Trophoblast cell (in vitro differentiated cells and primary cell): ENCODE results near the gene COBL.

Experiments
- DNase-seq, 2 donors: peaks; one replicate each; pipeline ENCODE4 v3.0.0-alpha.2; 2016
- H2AFZ ChIP-seq: 2 replicates; pipeline ENCODE4 v1.6.1; 2013; ENCODE audit warnings: low read length, moderate library complexity, mild to moderate bottlenecking; ENCODE audit not compliant: insufficient read depth, poor library complexity
- H2AK5ac ChIP-seq: 2 replicates; pipeline ENCODE4 v1.6.1; 2013; ENCODE audit warnings: mild to moderate bottlenecking, low read length
- H2BK120ac ChIP-seq: 2 replicates; pipeline ENCODE4 v1.6.1; 2013; ENCODE audit warnings: low read length, mild to moderate bottlenecking, moderate library complexity; ENCODE audit not compliant: insufficient read depth, poor library complexity
- H2BK12ac ChIP-seq: 2 replicates; pipeline ENCODE4 v1.6.1; 2013; ENCODE audit warnings: mild to moderate bottlenecking, low read length, moderate library complexity
- H2BK5ac ChIP-seq: 2 replicates; pipeline ENCODE4 v1.6.1; 2013; ENCODE audit warnings: low read length, low read depth, moderate library complexity, mild to moderate bottlenecking; ENCODE audit not compliant: poor library complexity
- H3K14ac ChIP-seq: 2 replicates; pipeline ENCODE4 v1.6.1; 2013; ENCODE audit warnings: mild to moderate bottlenecking, low read length
- H3K18ac ChIP-seq: 2 replicates; pipeline ENCODE4 v1.6.1; 2013; ENCODE audit warnings: mild to moderate bottlenecking, low read length
- H3K23ac ChIP-seq: 2 replicates; pipeline ENCODE4 v1.6.1; 2013; ENCODE audit warnings: low read length
- H3K27ac ChIP-seq: 2 replicates; pipeline ENCODE4 v1.5.1; 2013; ENCODE audit warnings: low read depth, mild to moderate bottlenecking, inconsistent platforms, low read length, moderate library complexity
- H3K27me3 ChIP-seq: 2 replicates; pipeline ENCODE4 v1.6.1; 2013; ENCODE audit warnings: inconsistent platforms, mild to moderate bottlenecking, low read length, moderate library complexity; ENCODE audit not compliant: insufficient read depth
- H3K36me3 ChIP-seq, 2 experiments: 1 replicate in 1 of 2; 2 replicates in 1 of 2; pipeline ENCODE4 v1.6.1; 2013; ENCODE audit warnings: low read length in 2 of 2, mild to moderate bottlenecking in 2 of 2, moderate library complexity in 1 of 2; ENCODE audit not compliant: insufficient read depth in 2 of 2, control insufficient read depth in 1 of 2
- H3K4ac ChIP-seq: 2 replicates; pipeline ENCODE4 v1.6.1; 2013; ENCODE audit warnings: low read depth, mild to moderate bottlenecking, low read length, moderate library complexity
- H3K4me1 ChIP-seq, 2 experiments: 1 replicate in 1 of 2; 2 replicates in 1 of 2; pipeline ENCODE4 v1.6.1; 2013; ENCODE audit warnings: low read length in 2 of 2, mild to moderate bottlenecking in 2 of 2, moderate library complexity in 1 of 2; ENCODE audit not compliant: insufficient read depth in 2 of 2, control insufficient read depth in 1 of 2
- H3K4me2 ChIP-seq: 2 replicates; pipeline ENCODE4 v1.6.1; 2013; ENCODE audit warnings: inconsistent platforms, mild to moderate bottlenecking, low read length, moderate library complexity
- H3K4me3 ChIP-seq: 2 replicates; pipeline ENCODE4 v1.5.1; 2013; ENCODE audit warnings: mild to moderate bottlenecking, low read depth, low read length, inconsistent platforms
- H3K79me1 ChIP-seq: one replicate; pipeline ENCODE4 v1.6.1; 2013; ENCODE audit warnings: low read length
- H3K79me2 ChIP-seq: 2 replicates; pipeline ENCODE4 v1.6.1; 2013; ENCODE audit warnings: low read length, mild to moderate bottlenecking; ENCODE audit not compliant: control insufficient read depth, insufficient read depth, poor library complexity
- H3K9ac ChIP-seq: 2 replicates; pipeline ENCODE4 v1.6.1; 2013; ENCODE audit warnings: mild to moderate bottlenecking, low read length
- H3K9me3 ChIP-seq: 2 replicates; pipeline ENCODE4 v1.6.1; 2013; ENCODE audit warnings: low read depth, mild to moderate bottlenecking, control low read depth, inconsistent platforms, low read length; ENCODE audit not compliant: insufficient read depth
- H4K12ac ChIP-seq: 2 replicates; pipeline ENCODE4 v1.6.1; 2013; ENCODE audit warnings: low read depth, mild to moderate bottlenecking, low read length, moderate library complexity
- H4K8ac ChIP-seq: 2 replicates; pipeline ENCODE4 v1.6.1; 2013; ENCODE audit warnings: low read depth, mild to moderate bottlenecking, low read length, moderate library complexity
- H4K91ac ChIP-seq: one replicate; pipeline ENCODE4 v1.6.1; 2013; ENCODE audit warnings: low read depth, mild to moderate bottlenecking, low read length, moderate library complexity
- WGBS: extraction: QIAGEN DNeasy Blood & Tissue Kit; methylation state at CpG from one replicate; pipeline ENCODE4 v1.1.7; 2013; ENCODE audit warnings: missing lambda C conversion rate; ENCODE audit not compliant: insufficient read length, insufficient coverage; ENCODE audit errors: extremely low coverage; 5-methylcytosine and 5-hydroxymethylcytosine counted together

The COBL gene

GRCh38 chr7:51351661-51352060 is 35.1 kb upstream of the COBL start:
- Histone ChIP-seq H2AFZ (no peak overlapping the region), H3K79me1 (no peaks in the 10 kb centered on the region), H3K4me3 (no peak overlapping the region), H4K8ac (no peak overlapping the region), H3K18ac (no peak overlapping the region), H4K12ac (no peak overlapping the region), H3K27me3 (no peaks in the 10 kb centered on the region), H3K9ac (no peak overlapping the region), H2BK12ac (no peak overlapping the region), H3K9me3 (no peaks in the 10 kb centered on the region), H3K4me2 (no peak overlapping the region), H3K79me2 (no peaks in the 10 kb centered on the region), H3K27ac (no peak overlapping the region), H2AK5ac (no peak overlapping the region), H3K4me1 (no peaks in the 10 kb centered on the region), H3K23ac (no peak overlapping the region), H2BK120ac (no peak overlapping the region), H2BK5ac (no peak overlapping the region), H3K14ac (no peak overlapping the region), H3K36me3 (no peaks in the 10 kb centered on the region), H4K91ac (no peak overlapping the region), H3K4ac (no peak overlapping the region)
- no peak for DNase-seq
- WGBS: no CpG with 5 or more reads among the region's 5 CpGs

DNA sequence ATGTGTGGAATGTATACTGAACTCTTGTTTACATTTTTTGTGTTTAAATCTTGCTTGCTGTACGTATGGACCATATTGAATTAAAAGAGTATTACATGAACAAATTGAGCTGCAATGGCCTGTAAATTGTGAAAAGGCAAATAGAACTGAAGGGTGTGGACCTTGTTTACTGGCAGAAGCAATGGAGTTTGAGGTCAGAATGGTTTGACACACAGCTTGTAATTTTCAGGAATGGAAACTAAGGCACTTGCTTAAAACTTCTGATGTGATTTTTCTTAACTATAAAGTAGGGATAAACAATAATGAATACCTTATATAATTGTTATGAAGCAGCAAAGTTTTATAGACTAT is 33.9 kb upstream of the COBL start:
- no peak overlapping the region for H2BK120ac ChIP-seq
- H3K18ac ChIP-seq: no peak overlapping the region
- no peak overlapping the region for H3K4ac ChIP-seq
- DNase-seq: no peak
- H2BK12ac ChIP-seq: no peak overlapping the region
- no peak overlapping the region for H2BK5ac ChIP-seq
- H3K79me1 ChIP-seq: no peaks in the 10 kb centered on the region
- no peak overlapping the region for H3K4me2 ChIP-seq
- WGBS: no CpG with 5 or more reads among the region's 1 CpG
- H3K9me3 ChIP-seq: no peaks in the 10 kb centered on the region
- no peaks in the 10 kb centered on the region for H3K4me1 ChIP-seq
- H4K8ac ChIP-seq: no peak overlapping the region
- H3K9ac ChIP-seq: no peak overlapping the region
- H3K14ac ChIP-seq: no peak overlapping the region
- no peak overlapping the region for H4K12ac ChIP-seq
- no peaks in the 10 kb centered on the region for H3K27me3 ChIP-seq
- no peak overlapping the region for H2AK5ac ChIP-seq
- no peak overlapping the region for H3K4me3 ChIP-seq
- H4K91ac ChIP-seq: no peak overlapping the region
- no peak overlapping the region for H2AFZ ChIP-seq
- H3K36me3 ChIP-seq: no peaks in the 10 kb centered on the region
- no peak overlapping the region for H3K23ac ChIP-seq
- H3K27ac ChIP-seq: no peak overlapping the region
- no peaks in the 10 kb centered on the region for H3K79me2 ChIP-seq

- WGBS: no CpG with 5 or more reads among the region's 8 CpGs
- Histone ChIP-seq H3K18ac (no peak overlapping the region), H3K27ac (no peak overlapping the region), H2BK5ac (no peak overlapping the region), H3K9ac (no peak overlapping the region), H2BK120ac (no peak overlapping the region), H3K36me3 (no peaks in the 10 kb centered on the region), H2BK12ac (no peak overlapping the region), H3K4ac (no peak overlapping the region), H3K4me2 (no peak overlapping the region), H3K4me1 (no peaks in the 10 kb centered on the region), H3K79me1 (no peaks in the 10 kb centered on the region), H3K4me3 (no peak overlapping the region), H4K12ac (no peak overlapping the region), H4K91ac (no peak overlapping the region), H3K14ac (no peak overlapping the region), H4K8ac (no peak overlapping the region), H3K23ac (no peak overlapping the region), H3K27me3 (no peaks in the 10 kb centered on the region), H3K79me2 (no peaks in the 10 kb centered on the region), H3K9me3 (no peaks in the 10 kb centered on the region), H2AFZ (no peak overlapping the region), H2AK5ac (no peak overlapping the region)
- peak in 1 of 2 donors; percentile 40 for DNase-seq
Observed at GRCh38 chr7:51349820-51350545, 33.4 kb upstream of the COBL start.

DNA sequence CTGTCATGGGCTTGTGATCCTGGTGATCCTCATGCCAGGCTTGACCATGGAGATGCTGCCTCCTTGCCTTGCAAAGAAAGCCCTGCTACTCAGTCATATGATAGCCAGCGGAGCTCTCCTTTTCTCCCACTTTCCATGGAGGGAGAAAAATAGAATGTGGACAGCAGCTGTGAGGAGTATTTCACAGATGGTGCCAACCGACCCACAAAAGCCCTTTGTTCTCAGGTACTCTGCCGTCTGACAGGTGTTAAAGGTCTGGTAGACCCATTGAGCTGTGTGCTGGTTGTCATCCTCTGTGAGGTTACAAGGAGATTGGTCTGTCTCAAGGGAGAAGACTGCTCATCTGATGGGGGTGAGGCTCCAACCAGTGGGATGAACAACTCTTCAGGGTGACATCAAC is 29.5 kb upstream of the COBL start:
- no peaks in the 10 kb centered on the region for H3K9me3 ChIP-seq
- no peaks in the 10 kb centered on the region for H3K36me3 ChIP-seq
- no peak overlapping the region for H2AK5ac ChIP-seq
- DNase-seq: no peak
- H3K4me2 ChIP-seq: no peak overlapping the region
- no peak overlapping the region for H4K12ac ChIP-seq
- no peak overlapping the region for H2BK5ac ChIP-seq
- H3K27ac ChIP-seq: no peak overlapping the region
- H3K4ac ChIP-seq: no peak overlapping the region
- H4K8ac ChIP-seq: no peak overlapping the region
- no CpG with 5 or more reads among the region's 3 CpGs for WGBS
- H3K23ac ChIP-seq: no peak overlapping the region
- H3K79me2 ChIP-seq: no peaks in the 10 kb centered on the region
- H3K18ac ChIP-seq: no peak overlapping the region
- H4K91ac ChIP-seq: no peak overlapping the region
- H3K4me3 ChIP-seq: no peak overlapping the region
- no peak overlapping the region for H3K14ac ChIP-seq
- H2BK12ac ChIP-seq: no peak overlapping the region
- H3K9ac ChIP-seq: no peak overlapping the region
- H2AFZ ChIP-seq: no peak overlapping the region
- H2BK120ac ChIP-seq: no peak overlapping the region
- H3K4me1 ChIP-seq: no peaks in the 10 kb centered on the region
- no peaks in the 10 kb centered on the region for H3K27me3 ChIP-seq
- H3K79me1 ChIP-seq: no peaks in the 10 kb centered on the region
